ENCODE measurements around the gene SLAMF1.

SLAMF1 gene

DNA sequence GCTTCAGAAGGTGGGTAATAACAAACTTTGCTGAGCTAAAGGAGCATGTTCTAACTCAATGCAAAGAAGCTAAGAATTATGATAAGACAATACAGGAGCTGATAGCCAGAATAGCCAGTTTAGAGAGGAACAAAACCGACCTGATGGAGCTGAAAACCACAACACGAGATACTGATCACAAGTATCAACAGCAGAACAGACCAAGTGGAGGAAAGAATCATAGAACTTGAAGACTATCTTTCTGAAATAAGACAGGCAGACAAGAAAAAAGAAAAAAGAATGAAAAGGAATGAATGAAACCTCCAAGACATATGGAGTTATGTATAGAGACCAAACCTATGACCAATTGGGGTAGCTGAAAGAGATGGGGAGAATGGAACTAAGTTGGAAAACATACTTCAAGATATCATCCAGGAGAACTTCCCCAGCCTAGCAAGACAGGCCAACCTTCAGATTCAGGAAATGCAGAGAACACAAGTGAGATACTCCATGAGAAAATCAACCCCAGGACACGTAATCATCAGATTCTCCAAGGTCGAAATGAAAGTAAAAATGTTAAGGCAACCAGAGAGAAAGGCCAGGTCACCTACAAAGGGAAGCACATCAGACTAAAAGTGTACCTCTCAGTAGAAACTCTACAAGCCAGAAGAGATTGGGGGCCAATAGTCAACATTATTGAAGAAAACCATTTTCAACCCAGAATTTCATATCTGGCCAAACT, 88.0 kb downstream of the SLAMF1 start:
- peaks cover 15 to 24% of the 10 kb centered on the region in 2 donors for H3K9me3 Mint-ChIP-seq
- peaks cover 70 to 81% of the 10 kb centered on the region in 2 donors for H3K36me3 Mint-ChIP-seq
- no peak for DNase-seq
- peak overlapping the region in 1 of 2 donors; percentile 3 for H3K4me3 Mint-ChIP-seq
- H3K4me1 Mint-ChIP-seq = peaks cover 47 to 58% of the 10 kb centered on the region in 2 donors
- no peak for ATAC-seq (replicated peaks)
- H3K27ac Mint-ChIP-seq = peak overlapping the region; percentile 44
- no peaks in the 10 kb centered on the region for H3K27me3 Mint-ChIP-seq

Measured in stimulated activated naive B cell treated with anti-CD40 and anti-IgM and Interleukin-4, amounts not matched to agents 10 μg/mL and 1 μg/mL and 100 μg/mL, for 72 hours (primary cell).